Kidney capillary endothelial cell (primary cell): Measurements from ENCODE around the gene POLR1A.
A peak's percentile ranks its signal among the peaks of the same experiment; 100 is the strongest.

Source experiments
- DNase-seq: peaks from one replicate; pipeline ENCODE4 v3.0.0-alpha.2; 2018; ENCODE audit warnings: low spot score

Gene POLR1A

GRCh38 chr2:86097114-86097896 is 8.4 kb downstream of the POLR1A start:
- no peak for DNase-seq

GRCh38 chr2:86094229-86094628 is 11.5 kb downstream of the POLR1A start:
- no peak for DNase-seq

- DNase-seq, result no peak
Observed at GRCh38 chr2:86087936-86088850, 17.5 kb downstream of the POLR1A start.

DNA sequence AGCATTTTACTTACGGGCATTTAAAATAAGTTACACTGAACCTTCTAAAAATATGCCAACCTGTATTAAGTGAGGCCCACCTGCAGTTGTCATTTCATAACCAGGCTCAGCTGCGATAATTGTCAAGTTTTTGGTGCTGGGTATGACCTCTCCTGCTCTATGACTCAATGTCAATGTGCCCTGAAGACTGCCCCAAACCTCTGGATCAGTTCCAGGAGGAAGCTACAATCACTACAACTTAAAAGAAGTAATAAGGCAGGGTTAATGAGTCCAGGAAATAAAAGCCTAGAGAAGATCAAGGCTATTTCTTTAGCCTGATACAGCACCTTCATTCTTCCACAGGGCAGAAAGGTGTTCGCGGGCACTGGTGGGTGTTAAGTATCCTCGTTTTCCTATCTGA is 22.9 kb downstream of the POLR1A start:
- no peak for DNase-seq

DNA sequence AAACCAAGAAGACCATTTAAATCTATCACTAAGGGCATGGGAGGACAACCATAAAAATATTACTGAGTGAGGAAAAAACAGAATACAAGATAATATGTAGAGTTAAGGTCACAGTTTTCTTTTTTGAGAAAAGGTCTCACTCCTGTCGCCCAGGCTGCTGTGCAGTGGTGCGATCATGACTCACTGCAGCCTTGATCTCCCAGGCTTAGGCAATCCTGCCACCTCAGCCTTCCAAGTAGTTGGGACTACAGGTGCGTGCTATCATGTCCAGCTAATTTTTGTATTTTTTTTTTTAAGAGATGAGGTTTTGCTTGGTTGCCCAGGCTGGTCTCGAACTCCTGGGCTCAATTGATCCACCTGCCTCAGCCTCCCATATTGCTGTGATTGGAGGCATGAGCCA is 24.0 kb downstream of the POLR1A start:
- no peak for DNase-seq

DNA sequence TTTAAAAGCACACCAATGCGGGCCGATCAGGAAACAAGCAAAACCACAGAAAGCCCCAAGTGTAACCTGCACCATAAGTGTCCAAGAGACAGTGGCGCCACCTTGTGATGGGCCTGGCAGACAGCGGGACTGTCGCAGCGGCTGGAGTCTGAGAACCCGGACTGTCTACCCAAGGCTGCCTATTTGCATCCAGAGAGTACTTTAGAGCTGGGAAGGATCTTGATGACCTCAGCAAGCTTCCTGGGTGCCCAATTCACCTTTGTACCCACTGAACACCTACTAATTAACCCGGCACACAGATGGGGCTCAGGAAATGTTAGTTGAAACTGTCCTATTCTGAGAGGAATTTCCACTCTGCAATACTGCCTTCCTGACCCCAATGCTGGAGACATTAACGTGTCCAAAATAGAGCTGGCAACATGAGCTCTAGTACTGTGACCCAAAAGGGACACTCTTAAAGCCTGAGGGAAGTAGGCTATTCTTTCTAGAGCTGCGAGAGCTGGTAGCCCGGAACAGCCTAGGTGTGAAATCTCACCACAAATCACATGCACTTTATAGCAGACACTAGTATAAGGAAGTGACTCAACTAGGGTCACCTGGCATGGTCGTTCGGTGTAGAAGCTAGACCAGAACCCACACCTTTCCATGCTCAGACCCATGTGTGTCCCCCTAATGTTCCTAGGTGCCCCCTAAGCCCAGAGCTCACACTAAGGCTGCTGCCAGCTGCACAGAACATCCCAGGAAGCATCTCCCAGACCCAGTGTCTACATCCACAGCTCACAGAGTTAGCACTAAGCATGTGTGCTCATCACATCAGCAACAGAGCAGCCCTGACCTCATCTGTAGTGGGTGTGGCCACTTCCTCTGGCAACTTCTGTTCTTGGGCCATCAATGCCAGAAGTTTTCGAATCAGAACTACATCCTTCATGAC is 25.4 kb downstream of the POLR1A start:
- DNase-seq, result peak; percentile 51

- no peak for DNase-seq
Observed at GRCh38 chr2:86078774-86079545, 26.7 kb downstream of the POLR1A start.

GRCh38 chr2:86075886-86076285 is 29.8 kb downstream of the POLR1A start:
- DNase-seq, result no peak

GRCh38 chr2:86074811-86075210 is 30.9 kb downstream of the POLR1A start:
- DNase-seq, result no peak

GRCh38 chr2:86074256-86074655 is 31.4 kb downstream of the POLR1A start:
- DNase-seq, result no peak

- DNase-seq, result no peak
Observed at GRCh38 chr2:86073225-86073624, 32.5 kb downstream of the POLR1A start.

DNA sequence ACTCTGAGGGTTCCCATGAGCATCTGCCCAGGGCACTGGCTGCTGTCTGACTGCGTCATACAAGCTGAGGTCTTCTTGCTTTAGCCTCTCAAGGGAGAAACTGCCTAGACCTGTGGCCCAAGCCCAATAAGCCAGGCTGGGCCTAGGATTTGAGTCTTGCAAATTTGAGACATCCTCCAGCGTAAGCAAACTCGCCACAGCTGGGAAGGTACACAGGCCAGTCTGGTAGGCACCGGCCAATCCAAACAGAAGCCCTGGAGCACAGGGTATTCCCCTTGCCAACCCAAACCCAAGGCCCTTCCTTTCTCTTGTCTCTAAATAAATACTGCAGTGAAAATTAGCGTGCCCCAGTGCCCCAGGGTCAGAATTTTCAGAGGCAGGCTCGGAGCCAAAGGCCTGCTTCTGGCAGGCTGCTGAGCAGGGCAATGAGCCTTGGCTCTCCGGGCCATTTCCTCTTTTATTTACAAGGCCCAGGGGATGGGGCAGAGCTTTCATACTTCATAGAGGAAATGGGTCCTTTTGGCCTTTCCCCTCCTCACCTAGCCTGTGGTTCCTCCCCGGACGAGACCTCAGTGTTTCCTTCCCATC is 33.3 kb downstream of the POLR1A start:
- DNase-seq, result no peak

DNA sequence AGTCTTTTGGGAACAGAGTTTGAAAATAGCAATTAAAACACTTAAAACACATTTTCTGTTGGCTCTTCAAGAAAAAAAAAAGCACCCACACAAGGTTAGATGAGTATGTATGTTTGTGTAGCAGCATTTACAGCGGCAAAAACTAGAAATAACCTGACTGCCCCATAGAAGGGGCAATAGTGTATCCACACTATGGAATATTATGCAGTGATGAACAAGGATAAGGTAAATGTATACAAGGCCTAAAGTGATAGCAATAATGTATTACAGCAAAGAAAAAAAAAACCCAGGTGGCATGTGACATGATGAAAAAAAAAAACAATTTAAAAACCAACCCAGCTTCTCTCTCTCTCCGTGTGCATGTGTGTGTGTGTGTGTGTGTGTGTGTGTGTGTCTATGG is 34.8 kb downstream of the POLR1A start:
- no peak for DNase-seq

DNA sequence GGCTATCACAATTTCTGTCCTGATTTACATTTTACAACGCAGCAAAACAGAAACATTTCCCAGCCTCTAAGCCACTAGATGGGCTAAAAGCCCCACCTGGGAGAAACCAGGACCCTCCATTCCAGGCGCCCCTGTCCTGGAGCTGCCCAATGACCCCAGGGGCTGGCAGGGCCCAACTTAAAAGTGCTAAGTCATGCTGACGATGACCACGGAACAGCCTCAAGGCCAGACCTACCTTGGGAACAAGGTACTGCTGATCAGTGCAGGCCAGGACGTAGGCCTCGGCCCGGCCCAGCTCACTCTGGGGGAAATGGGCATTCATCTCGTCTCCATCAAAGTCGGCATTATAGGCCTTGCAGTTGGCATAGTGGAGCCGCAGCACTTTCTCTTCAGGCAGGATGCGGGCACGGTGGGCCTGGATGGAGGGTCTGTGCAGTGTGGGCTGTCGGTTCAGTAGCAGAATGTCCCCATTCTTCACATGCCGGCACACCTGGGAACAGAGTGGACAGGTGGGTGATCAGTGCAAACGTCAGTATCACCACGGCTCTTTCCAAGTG is 35.8 kb downstream of the POLR1A start:
- no peak for DNase-seq

DNA sequence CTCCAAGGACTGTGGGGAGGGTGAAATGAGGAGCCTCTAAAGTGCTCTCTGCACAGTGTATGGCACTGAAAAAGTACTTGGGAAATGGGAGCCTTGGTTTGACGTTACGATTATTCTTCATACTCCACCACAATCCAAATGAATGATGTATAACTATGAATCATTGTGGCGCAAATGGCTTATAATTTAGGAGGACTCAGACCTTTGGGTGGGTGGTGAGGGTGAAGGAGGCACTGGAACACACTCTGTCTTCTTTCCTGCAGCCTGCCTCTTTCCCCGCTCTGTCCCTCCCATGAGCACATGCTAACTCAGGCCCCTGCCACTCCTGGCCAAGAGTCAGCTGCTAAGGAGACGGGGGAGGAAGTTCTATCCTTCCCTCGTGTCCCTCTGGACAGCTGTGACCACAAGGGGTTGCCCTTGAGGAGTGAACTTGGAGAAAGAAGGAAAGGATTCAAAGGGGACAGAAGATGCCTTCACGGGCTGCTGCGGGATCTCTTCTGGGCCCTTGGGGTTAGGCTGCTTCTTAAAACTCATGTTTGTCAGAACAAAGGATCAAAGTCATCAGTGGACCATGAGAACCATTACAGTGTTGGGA is 36.5 kb downstream of the POLR1A start:
- no peak for DNase-seq

DNA sequence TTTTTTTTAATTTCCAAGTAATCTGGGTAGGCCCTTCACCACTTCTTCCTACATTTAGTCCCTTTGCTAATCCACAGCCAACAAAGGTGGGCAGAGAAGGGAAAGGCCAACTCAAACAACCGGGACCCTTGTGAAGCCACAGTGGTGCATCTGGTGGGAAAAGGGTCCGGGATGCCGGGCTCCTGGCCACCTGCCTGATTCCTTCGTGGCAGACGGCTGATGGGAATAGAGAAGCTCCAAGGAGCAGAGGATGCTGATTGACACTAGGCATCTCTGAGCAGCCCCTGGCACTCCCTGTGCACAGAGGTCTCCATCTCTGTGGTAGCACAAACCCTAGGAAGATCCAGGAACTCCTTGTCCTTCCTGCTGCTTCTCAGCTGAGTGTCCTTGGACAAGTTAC is 37.0 kb downstream of the POLR1A start:
- DNase-seq, result no peak

GRCh38 chr2:86068136-86068588 is 37.5 kb downstream of the POLR1A start:
- no peak for DNase-seq

GRCh38 chr2:86066915-86067314 is 38.8 kb downstream of the POLR1A start:
- no peak for DNase-seq

- DNase-seq, result no peak
Observed at GRCh38 chr2:86066007-86066578, 39.6 kb downstream of the POLR1A start.

- DNase-seq, result no peak
Observed at GRCh38 chr2:86065512-86065911, 40.2 kb downstream of the POLR1A start.
